Glutamatergic neuron (in vitro differentiated cells): ENCODE data around the gene KRT40. TPM values are rescaled to one million over a fixed set of nuclear protein-coding genes. Genes with fewer than 3 reads are reported as not detected.

Experiments used
- DNase-seq: peaks from one replicate; pipeline ENCODE4 v3.0.0; 2022
- H3K27ac Mint-ChIP-seq: one replicate; pipeline ENCODE4 v1.8.0; 2020; ENCODE audit warnings: mild to moderate bottlenecking, mixed read lengths, inconsistent platforms; ENCODE audit not compliant: unreplicated experiment
- H3K27me3 Mint-ChIP-seq: one replicate; pipeline ENCODE4 v1.8.0; 2020; ENCODE audit warnings: mild to moderate bottlenecking, moderate library complexity, mixed read lengths, inconsistent platforms; ENCODE audit not compliant: unreplicated experiment
- H3K36me3 Mint-ChIP-seq: one replicate; pipeline ENCODE4 v1.8.0; 2020; ENCODE audit warnings: mild to moderate bottlenecking, mixed read lengths, inconsistent platforms; ENCODE audit not compliant: unreplicated experiment
- H3K4me1 Mint-ChIP-seq: one replicate; pipeline ENCODE4 v1.8.0; 2020; ENCODE audit warnings: mild to moderate bottlenecking, low read depth, mixed read lengths, inconsistent platforms; ENCODE audit not compliant: unreplicated experiment
- H3K4me3 Mint-ChIP-seq: one replicate; pipeline ENCODE4 v1.8.0; 2020; ENCODE audit warnings: mild to moderate bottlenecking, mixed read lengths, inconsistent platforms; ENCODE audit not compliant: unreplicated experiment
- H3K9me3 Mint-ChIP-seq: one replicate; pipeline ENCODE4 v1.8.0; 2020; ENCODE audit warnings: mild to moderate bottlenecking, moderate library complexity, mixed read lengths, inconsistent platforms; ENCODE audit not compliant: unreplicated experiment
- CTCF ChIP-seq: fragments of 200-600 bp; sonication (generic); IDR thresholded peaks from one replicate; pipeline ENCODE4 v1.5.0; 2021; ENCODE audit not compliant: partially characterized antibody, unreplicated experiment
- total RNA-seq: library from RNA; stranded (reverse); fragmentation: NEBNext Ultra II Directional; extraction: Animal tissue kit (Norgen Biotek cat#: 25700); gene quantifications from one replicate; pipeline ENCODE4 v1.2.1, GENCODE V29; 2021; ENCODE audit not compliant: unreplicated experiment

Gene KRT40
- total RNA-seq, 1 donor from 2014 or later = not detected

- DNase-seq = peak; percentile 27
- no peak for TF ChIP-seq CTCF
- H3K27ac Mint-ChIP-seq = peak overlapping the region; percentile 71
- H3K27me3 Mint-ChIP-seq = no peaks in the 10 kb centered on the region
- H3K4me1 Mint-ChIP-seq = peaks cover 9% of the 10 kb centered on the region
- no peaks in the 10 kb centered on the region for H3K36me3 Mint-ChIP-seq
- peaks cover 3% of the 10 kb centered on the region for H3K9me3 Mint-ChIP-seq
- no peak overlapping the region for H3K4me3 Mint-ChIP-seq
Measured at GRCh38 chr17:40980596-40980995, 3.5 kb downstream of the KRT40 start.

- DNase-seq = no peak
- H3K27me3 Mint-ChIP-seq = peaks cover 3% of the 10 kb centered on the region
- no peak for TF ChIP-seq CTCF
- H3K4me1 Mint-ChIP-seq = peaks cover 9% of the 10 kb centered on the region
- no peak overlapping the region for H3K27ac Mint-ChIP-seq
- no peaks in the 10 kb centered on the region for H3K36me3 Mint-ChIP-seq
- H3K4me3 Mint-ChIP-seq = no peak overlapping the region
- peaks cover 3% of the 10 kb centered on the region for H3K9me3 Mint-ChIP-seq
Measured at GRCh38 chr17:40980117-40980516, 4.0 kb downstream of the KRT40 start.

DNA sequence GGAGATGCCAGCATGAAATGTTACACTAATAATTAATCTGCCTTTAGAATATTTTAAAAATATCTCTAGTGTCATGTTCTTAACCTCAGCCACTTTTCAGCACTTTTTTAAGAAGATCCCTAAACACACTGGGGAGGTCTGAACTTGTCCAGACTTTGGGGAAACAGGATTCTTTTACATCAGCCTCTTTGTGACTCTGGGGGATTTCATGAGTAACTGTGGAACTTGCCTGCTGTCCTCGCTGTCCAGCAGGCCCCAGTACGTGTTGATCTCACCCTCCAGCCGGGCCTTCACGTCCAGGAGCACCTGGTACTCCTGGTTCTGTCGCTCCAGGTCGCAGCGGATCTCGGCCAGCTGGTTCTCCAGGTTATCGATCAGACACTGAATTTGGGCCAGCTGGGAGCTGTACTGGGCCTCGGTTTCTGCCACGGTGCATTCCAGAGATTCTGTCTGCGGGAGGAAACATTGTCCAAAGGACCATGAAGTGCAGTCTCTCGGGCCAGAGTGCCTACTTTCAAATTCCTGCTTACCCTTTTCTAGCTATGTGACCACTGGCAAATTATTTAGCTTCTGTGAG, 5.5 kb downstream of the KRT40 start:
- peaks cover 9% of the 10 kb centered on the region for H3K4me1 Mint-ChIP-seq
- H3K4me3 Mint-ChIP-seq = no peak overlapping the region
- H3K27me3 Mint-ChIP-seq = peaks cover 3% of the 10 kb centered on the region
- TF ChIP-seq CTCF = no peak
- H3K36me3 Mint-ChIP-seq = no peaks in the 10 kb centered on the region
- no peak for DNase-seq
- H3K27ac Mint-ChIP-seq = no peak overlapping the region
- H3K9me3 Mint-ChIP-seq = peaks cover 3% of the 10 kb centered on the region

DNA sequence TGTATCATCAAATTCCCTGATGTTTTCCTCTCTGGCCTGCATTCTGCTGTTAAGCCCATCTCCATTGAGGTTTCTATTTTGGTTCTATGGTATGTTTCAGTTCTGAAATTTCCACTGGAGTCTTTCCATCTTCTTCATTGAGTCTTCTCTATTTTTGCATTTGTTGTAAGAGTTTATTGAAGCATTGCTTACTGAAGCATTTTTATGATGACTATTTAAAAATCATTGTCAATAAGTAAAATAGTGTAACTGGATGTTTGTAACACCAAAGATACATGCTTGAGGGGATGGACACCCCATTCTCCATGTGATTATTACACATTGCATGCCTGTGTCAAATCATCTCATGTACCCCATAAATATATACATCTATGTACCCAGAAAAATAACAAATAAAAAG, 8.6 kb downstream of the KRT40 start:
- Mint-ChIP-seq H3K27ac (no peak overlapping the region), H3K36me3 (no peaks in the 10 kb centered on the region), H3K9me3 (peaks cover 3% of the 10 kb centered on the region), H3K4me1 (peaks cover 4% of the 10 kb centered on the region), H3K27me3 (peaks cover 3% of the 10 kb centered on the region), H3K4me3 (no peak overlapping the region)
- TF ChIP-seq CTCF = no peak
- DNase-seq = no peak

DNA sequence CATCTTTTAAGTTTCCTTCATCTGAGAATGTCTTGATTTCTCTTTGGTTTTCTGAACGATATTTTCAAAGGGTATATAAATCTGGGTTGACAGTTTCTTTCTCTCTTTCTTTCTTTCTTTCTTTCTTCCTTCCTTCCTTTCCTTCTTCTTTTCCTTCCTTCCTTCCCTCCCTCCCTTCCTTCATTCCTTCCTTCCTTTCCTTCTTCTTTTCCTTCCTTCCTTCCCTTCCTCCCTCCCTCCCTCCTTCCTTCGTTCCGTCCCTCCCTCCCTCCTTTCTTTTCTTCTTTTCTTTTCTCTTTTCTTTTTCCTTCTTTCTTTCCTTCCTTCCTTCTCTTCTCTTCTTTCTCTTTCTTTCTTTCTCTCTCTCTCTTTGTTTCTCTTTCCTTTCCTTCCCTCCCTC, 9.8 kb downstream of the KRT40 start:
- peaks cover 3% of the 10 kb centered on the region for H3K9me3 Mint-ChIP-seq
- no peaks in the 10 kb centered on the region for H3K4me1 Mint-ChIP-seq
- peaks cover 3% of the 10 kb centered on the region for H3K27me3 Mint-ChIP-seq
- H3K36me3 Mint-ChIP-seq = no peaks in the 10 kb centered on the region
- H3K4me3 Mint-ChIP-seq = no peak overlapping the region
- no peak for TF ChIP-seq CTCF
- H3K27ac Mint-ChIP-seq = no peak overlapping the region
- no peak for DNase-seq
